DMS114 treated with DMSO at 0.1 percent for 48 hours (cell line): ENCODE results near the gene METRN.
A peak's percentile ranks its signal among the peaks of the same experiment; 100 is the strongest.
"Not testable (repeated sequence)": the region's sequence is repeated elsewhere in the genome, so short reads cannot be mapped to it uniquely, and the experiment has no call there.

Source experiments
- DNase-seq: peaks from one replicate; lab custom pipeline; 2025; ENCODE audit not compliant: unreplicated experiment; lab: John Stamatoyannopoulos, UW

Gene METRN

GRCh38 chr16:734208-734980 is 19.5 kb downstream of the METRN start:
- DNase-seq: no peak

GRCh38 chr16:734981-735881 is 20.3 kb downstream of the METRN start:
- no peak for DNase-seq

GRCh38 chr16:735982-736453 is 21.1 kb downstream of the METRN start:
- DNase-seq: no peak

- no peak for DNase-seq
These were observed 22.1 kb downstream of the METRN start for GRCh38 chr16:736936-737481.

GRCh38 chr16:739560-740458 is 24.9 kb downstream of the METRN start:
- DNase-seq: no peak

GRCh38 chr16:740459-740763 is 25.5 kb downstream of the METRN start:
- no peak for DNase-seq

GRCh38 chr16:740764-741505 is 26.0 kb downstream of the METRN start, which contains the start of gene CIAO3:
Gene CIAO3, minus strand, starts transcription at chr16:740997. Its CDS starts 12 bp downstream, at chr16:740985.
- DNase-seq: peak; percentile 42

- DNase-seq: no peak
These were observed 27.2 kb downstream of the METRN start for GRCh38 chr16:741986-742629.

GRCh38 chr16:742894-743293 is 28.0 kb downstream of the METRN start:
- not testable (repeated sequence) for DNase-seq

GRCh38 chr16:743794-744500 is 29.0 kb downstream of the METRN start:
- no peak for DNase-seq

GRCh38 chr16:745739-746138 is 30.8 kb downstream of the METRN start:
- no peak for DNase-seq

- no peak for DNase-seq
These were observed 31.7 kb downstream of the METRN start for GRCh38 chr16:746637-747036.

- no peak for DNase-seq
These were observed 33.2 kb downstream of the METRN start for GRCh38 chr16:747978-748746.

GRCh38 chr16:749010-749409 is 34.1 kb downstream of the METRN start:
- no peak for DNase-seq

- no peak for DNase-seq
These were observed 35.6 kb downstream of the METRN start for GRCh38 chr16:750485-750884.

- DNase-seq: no peak
These were observed 36.5 kb downstream of the METRN start for GRCh38 chr16:751152-752006.

- no peak for DNase-seq
These were observed 37.0 kb downstream of the METRN start for GRCh38 chr16:752007-752312.
